ENCODE data around the gene RNPC3.
"Not testable (repeated sequence)": the region's sequence is repeated elsewhere in the genome, so short reads cannot be mapped to it uniquely, and the experiment has no call there.

DNA sequence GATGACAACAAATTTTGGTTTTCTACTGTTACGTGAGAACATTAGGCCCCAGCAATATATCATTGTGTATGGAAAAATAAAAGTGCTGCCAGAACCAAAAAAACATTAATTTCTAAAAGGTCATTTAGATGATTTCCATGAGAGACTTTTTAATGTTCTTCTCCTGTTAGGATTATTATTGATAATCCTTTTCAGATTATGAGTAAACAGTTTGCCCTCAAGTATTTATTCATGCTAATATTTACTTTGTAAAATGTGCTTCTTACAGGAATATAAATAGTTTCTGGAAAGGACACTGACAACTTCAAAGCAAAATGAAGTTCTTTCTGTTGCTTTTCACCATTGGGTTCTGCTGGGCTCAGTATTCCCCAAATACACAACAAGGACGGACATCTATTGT, 45.8 kb downstream of the RNPC3 start, which contains the start of gene AMY2B:
- TF ChIP-seq, protein P1, sequence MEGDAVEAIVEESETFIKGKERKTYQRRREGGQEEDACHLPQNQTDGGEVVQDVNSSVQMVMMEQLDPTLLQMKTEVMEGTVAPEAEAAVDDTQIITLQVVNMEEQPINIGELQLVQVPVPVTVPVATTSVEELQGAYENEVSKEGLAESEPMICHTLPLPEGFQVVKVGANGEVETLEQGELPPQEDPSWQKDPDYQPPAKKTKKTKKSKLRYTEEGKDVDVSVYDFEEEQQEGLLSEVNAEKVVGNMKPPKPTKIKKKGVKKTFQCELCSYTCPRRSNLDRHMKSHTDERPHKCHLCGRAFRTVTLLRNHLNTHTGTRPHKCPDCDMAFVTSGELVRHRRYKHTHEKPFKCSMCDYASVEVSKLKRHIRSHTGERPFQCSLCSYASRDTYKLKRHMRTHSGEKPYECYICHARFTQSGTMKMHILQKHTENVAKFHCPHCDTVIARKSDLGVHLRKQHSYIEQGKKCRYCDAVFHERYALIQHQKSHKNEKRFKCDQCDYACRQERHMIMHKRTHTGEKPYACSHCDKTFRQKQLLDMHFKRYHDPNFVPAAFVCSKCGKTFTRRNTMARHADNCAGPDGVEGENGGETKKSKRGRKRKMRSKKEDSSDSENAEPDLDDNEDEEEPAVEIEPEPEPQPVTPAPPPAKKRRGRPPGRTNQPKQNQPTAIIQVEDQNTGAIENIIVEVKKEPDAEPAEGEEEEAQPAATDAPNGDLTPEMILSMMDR (IDR thresholded peaks at IDR 0.05): not testable (repeated sequence)
- TF ChIP-seq POLR2A (IDR thresholded peaks at IDR 0.05): not testable (repeated sequence)

All from lower leg skin (tissue), 3 donors.